ENCODE measurements around the gene CLCN6.

DNA sequence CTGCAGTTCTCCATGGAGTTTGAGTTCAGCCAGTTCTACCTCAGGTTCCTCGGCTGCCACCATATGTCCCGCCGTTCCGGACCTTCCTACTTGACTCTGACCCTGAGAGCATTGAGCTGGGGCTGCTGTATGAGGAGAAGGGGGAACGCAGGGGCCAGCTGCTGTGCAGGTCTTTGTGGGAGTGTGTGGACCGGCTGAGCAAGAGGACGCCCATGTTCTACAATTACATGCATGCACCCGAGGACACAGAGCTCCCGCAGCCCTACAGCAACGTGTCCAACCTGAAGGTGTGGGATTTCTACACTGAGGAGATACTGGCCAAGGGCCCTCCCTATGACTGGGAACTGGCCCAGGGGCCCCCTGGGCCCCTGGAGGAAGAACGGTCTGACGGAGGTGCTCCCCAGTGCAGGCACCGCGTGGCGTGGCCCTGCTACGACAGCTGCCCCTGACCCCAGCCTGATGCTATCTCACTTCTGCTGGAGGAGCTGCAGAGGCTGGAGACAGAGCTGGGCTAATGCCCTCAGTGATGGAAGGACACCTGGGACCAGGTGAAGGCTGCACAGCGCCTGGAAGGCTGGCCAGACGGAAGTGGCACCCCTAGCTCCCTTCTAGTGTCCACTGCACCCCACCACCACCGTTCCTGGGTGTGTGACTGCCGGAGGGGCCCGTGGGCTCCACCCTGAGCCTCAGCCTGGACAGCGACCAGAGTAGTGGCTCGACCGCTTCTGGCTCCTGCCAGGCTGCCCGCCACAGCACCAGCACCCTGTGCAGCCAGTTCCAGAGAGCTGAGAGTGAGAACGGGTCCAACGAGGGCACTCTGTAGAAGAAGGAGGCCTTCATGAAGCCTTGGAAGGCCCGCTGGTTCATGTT lies 73.6 kb downstream of the CLCN6 start:
- TF ChIP-seq CTCF (IDR thresholded peaks at IDR 0.05), result no peak
- no peak for TF ChIP-seq POLR2A (IDR thresholded peaks at IDR 0.05)

Data from right lobe of liver (tissue), 4 donors.